Myocyte (in vitro differentiated cells): Measurements from ENCODE around the gene SCNN1A. TPM values are rescaled to one million over a fixed set of nuclear protein-coding genes. Genes with fewer than 3 reads are reported as not detected.
"Not testable (repeated sequence)": the region's sequence is repeated elsewhere in the genome, so short reads cannot be mapped to it uniquely, and the experiment has no call there.

Experiments used
- DNase-seq: peaks from one replicate; pipeline ENCODE4 v3.0.0-alpha.2; 2012; ENCODE audit warnings: low read depth
- total RNA-seq: library from RNA; depleted of rRNA; stranded (reverse); fragments of >200 nt; gene quantifications from 2 replicates; pipeline ENCODE4 v1.2.3, GENCODE V29; 2014

SCNN1A gene
- total RNA-seq, 1 donor from 2014 or later: 0.13 TPM

GRCh38 chr12:6351622-6352021 is 23.7 kb downstream of the SCNN1A start:
- no peak for DNase-seq

- no peak for DNase-seq
These were observed 27.7 kb downstream of the SCNN1A start for GRCh38 chr12:6347367-6348338.

GRCh38 chr12:6346942-6347341 is 28.4 kb downstream of the SCNN1A start:
- DNase-seq: no peak

- no peak for DNase-seq
These were observed 29.0 kb downstream of the SCNN1A start for GRCh38 chr12:6346235-6346832.

- DNase-seq: peak; percentile 79
These were observed 29.9 kb downstream of the SCNN1A start for GRCh38 chr12:6345319-6346091.

GRCh38 chr12:6344101-6344660 is 31.2 kb downstream of the SCNN1A start:
- DNase-seq: not testable (repeated sequence)

GRCh38 chr12:6343518-6343917 is 31.8 kb downstream of the SCNN1A start:
- DNase-seq: peak; percentile 73

GRCh38 chr12:6342140-6342889 is 33.0 kb downstream of the SCNN1A start:
- no peak for DNase-seq

GRCh38 chr12:6341417-6342139 is 33.8 kb downstream of the SCNN1A start, which contains the start of gene TNFRSF1A:
TNFRSF1A (minus strand) TSS chr12:6342076; CDS start chr12:6341814, 262 bp downstream.
- DNase-seq: peak; percentile 80

- no peak for DNase-seq
These were observed 34.5 kb downstream of the SCNN1A start for GRCh38 chr12:6340745-6341416.

GRCh38 chr12:6340032-6340638 is 35.2 kb downstream of the SCNN1A start:
- peak; percentile 80 for DNase-seq

- no peak for DNase-seq
These were observed 36.4 kb downstream of the SCNN1A start for GRCh38 chr12:6338955-6339354.

- DNase-seq: not testable (repeated sequence)
These were observed 36.8 kb downstream of the SCNN1A start for GRCh38 chr12:6338536-6338935.

- DNase-seq: no peak
These were observed 37.4 kb downstream of the SCNN1A start for GRCh38 chr12:6337958-6338433.

- no peak for DNase-seq
These were observed 38.2 kb downstream of the SCNN1A start for GRCh38 chr12:6336889-6337853.

- DNase-seq: peak; percentile 100
These were observed 39.1 kb downstream of the SCNN1A start for GRCh38 chr12:6336079-6336888.
